OCI-LY7 (cell line): Measurements from ENCODE around the gene ZNF600.
"Not testable (repeated sequence)": the region's sequence is repeated elsewhere in the genome, so short reads cannot be mapped to it uniquely, and the experiment has no call there.

ENCODE experiments used
- EZH2phosphoT487 ChIP-seq: fragments of 200-600 bp; sonication (generic); IDR thresholded peaks from 2 replicates; pipeline ENCODE4 v1.6.1; 2018; ENCODE audit warnings: low read depth, borderline replicate concordance, mild to moderate bottlenecking, mixed run types, antibody characterized with exemption, low read length, moderate library complexity, mixed read lengths
- TF ChIP-seq, protein P1 (sequence below): fragments of 200-600 bp; sonication (generic); conservative IDR thresholded peaks from 2 replicates; pipeline ENCODE4 v1.5.1; 2014; ENCODE audit warnings: mild to moderate bottlenecking, antibody characterized with exemption, low read length, moderate library complexity, mixed read lengths

GRCh38 chr19:52821204-52821960 is 34.8 kb upstream of the ZNF600 start, which contains the start of gene ZNF28:
- TF ChIP-seq, protein P1, sequence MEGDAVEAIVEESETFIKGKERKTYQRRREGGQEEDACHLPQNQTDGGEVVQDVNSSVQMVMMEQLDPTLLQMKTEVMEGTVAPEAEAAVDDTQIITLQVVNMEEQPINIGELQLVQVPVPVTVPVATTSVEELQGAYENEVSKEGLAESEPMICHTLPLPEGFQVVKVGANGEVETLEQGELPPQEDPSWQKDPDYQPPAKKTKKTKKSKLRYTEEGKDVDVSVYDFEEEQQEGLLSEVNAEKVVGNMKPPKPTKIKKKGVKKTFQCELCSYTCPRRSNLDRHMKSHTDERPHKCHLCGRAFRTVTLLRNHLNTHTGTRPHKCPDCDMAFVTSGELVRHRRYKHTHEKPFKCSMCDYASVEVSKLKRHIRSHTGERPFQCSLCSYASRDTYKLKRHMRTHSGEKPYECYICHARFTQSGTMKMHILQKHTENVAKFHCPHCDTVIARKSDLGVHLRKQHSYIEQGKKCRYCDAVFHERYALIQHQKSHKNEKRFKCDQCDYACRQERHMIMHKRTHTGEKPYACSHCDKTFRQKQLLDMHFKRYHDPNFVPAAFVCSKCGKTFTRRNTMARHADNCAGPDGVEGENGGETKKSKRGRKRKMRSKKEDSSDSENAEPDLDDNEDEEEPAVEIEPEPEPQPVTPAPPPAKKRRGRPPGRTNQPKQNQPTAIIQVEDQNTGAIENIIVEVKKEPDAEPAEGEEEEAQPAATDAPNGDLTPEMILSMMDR = not testable (repeated sequence)
- not testable (repeated sequence) for TF ChIP-seq EZH2phosphoT487
